SU-DHL-6 (cell line): ENCODE results near the gene CYP26B1.

Source experiments
- H2AFZ ChIP-seq: fragments of 200-600 bp; sonication (generic); 2 replicates; pipeline ENCODE4 v1.6.1; 2014; ENCODE audit warnings: low read depth, mild to moderate bottlenecking, moderate library complexity, mixed read lengths, antibody characterized with exemption, low read length; ENCODE audit not compliant: severe bottlenecking
- H3F3A ChIP-seq: fragments of 200-600 bp; shearing (Covaris generic); 2 replicates; pipeline ENCODE4 v1.6.0; 2016; ENCODE audit warnings: antibody characterized with exemption, mild to moderate bottlenecking; ENCODE audit not compliant: insufficient read depth
- H3K27ac ChIP-seq: fragments of 200-600 bp; sonication (generic); 2 replicates; pipeline ENCODE4 v1.5.1; 2016; ENCODE audit warnings: low read depth, mild to moderate bottlenecking, low read length, moderate library complexity, mixed read lengths
- H3K27me3 ChIP-seq: fragments of 200-600 bp; sonication (generic), shearing (Covaris generic); 2 replicates; pipeline ENCODE4 v1.6.0; 2014; ENCODE audit warnings: mild to moderate bottlenecking, low read length
- H3K36me3 ChIP-seq: fragments of 200-600 bp; sonication (generic); 2 replicates; pipeline ENCODE4 v1.6.1; 2014; ENCODE audit warnings: mild to moderate bottlenecking, low read length, mixed read lengths
- H3K4me2 ChIP-seq: fragments of 300-600, 200-600 bp; shearing (Covaris generic), sonication (generic); 2 replicates; pipeline ENCODE4 v1.6.0; 2014; ENCODE audit warnings: low read length, low read depth, mild to moderate bottlenecking; ENCODE audit not compliant: poor library complexity, severe bottlenecking
- H3K4me3 ChIP-seq: fragments of 200-600 bp; sonication (generic); 2 replicates; pipeline ENCODE4 v1.5.1; 2014; ENCODE audit warnings: antibody characterized with exemption, low read length, mild to moderate bottlenecking, mixed read lengths; ENCODE audit not compliant: insufficient read depth, poor library complexity, severe bottlenecking
- H3K79me2 ChIP-seq: fragments of 200-600 bp; sonication (generic); 2 replicates; pipeline ENCODE4 v1.6.1; 2014; ENCODE audit warnings: mild to moderate bottlenecking, low read length, moderate library complexity; ENCODE audit not compliant: insufficient read depth
- H3K9ac ChIP-seq: fragments of 200-600 bp; sonication (generic); 2 replicates; pipeline ENCODE4 v1.7.0; 2014; ENCODE audit warnings: mild to moderate bottlenecking, low read length
- H3K9me2 ChIP-seq: fragments of 200-600 bp; sonication (generic); replicated peaks from 2 replicates; pipeline ENCODE4 v1.6.1; 2014; ENCODE audit warnings: low read length; ENCODE audit not compliant: insufficient read depth
- H3K9me3 ChIP-seq: fragments of 200-600 bp; sonication (generic); 2 replicates; pipeline ENCODE4 v1.6.1; 2014; ENCODE audit warnings: low read length, mixed read lengths; ENCODE audit not compliant: insufficient read depth
- H4K20me1 ChIP-seq: fragments of 200-600 bp; sonication (generic); 2 replicates; pipeline ENCODE4 v1.6.1; 2014; ENCODE audit warnings: low read depth, mild to moderate bottlenecking, antibody characterized with exemption, low read length, moderate library complexity, mixed read lengths
- EZH2phosphoT487 ChIP-seq: fragments of 200-600 bp; sonication (generic), shearing (Covaris generic); conservative IDR thresholded peaks from 2 replicates; pipeline ENCODE4 v1.6.1; 2018; ENCODE audit warnings: mild to moderate bottlenecking, antibody characterized with exemption, low read length, moderate library complexity, mixed read lengths
- TF ChIP-seq, protein P1 (sequence below): fragments of 200-600 bp; sonication (generic); IDR thresholded peaks from one replicate; pipeline ENCODE4 v1.5.1; 2017; ENCODE audit warnings: antibody characterized with exemption, mild to moderate bottlenecking, low read length, moderate library complexity; ENCODE audit not compliant: insufficient read depth, poor library complexity, severe bottlenecking

Gene CYP26B1

GRCh38 chr2:72133721-72134407 is 13.8 kb downstream of the CYP26B1 start:
- Histone ChIP-seq H3K4me3 (no peak overlapping the region), H4K20me1 (no peaks in the 10 kb centered on the region), H3K9ac (no peak overlapping the region), H3K9me2 (no peaks in the 10 kb centered on the region), H3K4me2 (no peak overlapping the region), H3K9me3 (no peaks in the 10 kb centered on the region), H3K27me3 (no peaks in the 10 kb centered on the region), H3K36me3 (no peaks in the 10 kb centered on the region), H3F3A (no peaks in the 10 kb centered on the region), H2AFZ (no peak overlapping the region), H3K79me2 (no peaks in the 10 kb centered on the region), H3K27ac (no peak overlapping the region)
- TF ChIP-seq EZH2phosphoT487 = no peak
- TF ChIP-seq, protein P1, sequence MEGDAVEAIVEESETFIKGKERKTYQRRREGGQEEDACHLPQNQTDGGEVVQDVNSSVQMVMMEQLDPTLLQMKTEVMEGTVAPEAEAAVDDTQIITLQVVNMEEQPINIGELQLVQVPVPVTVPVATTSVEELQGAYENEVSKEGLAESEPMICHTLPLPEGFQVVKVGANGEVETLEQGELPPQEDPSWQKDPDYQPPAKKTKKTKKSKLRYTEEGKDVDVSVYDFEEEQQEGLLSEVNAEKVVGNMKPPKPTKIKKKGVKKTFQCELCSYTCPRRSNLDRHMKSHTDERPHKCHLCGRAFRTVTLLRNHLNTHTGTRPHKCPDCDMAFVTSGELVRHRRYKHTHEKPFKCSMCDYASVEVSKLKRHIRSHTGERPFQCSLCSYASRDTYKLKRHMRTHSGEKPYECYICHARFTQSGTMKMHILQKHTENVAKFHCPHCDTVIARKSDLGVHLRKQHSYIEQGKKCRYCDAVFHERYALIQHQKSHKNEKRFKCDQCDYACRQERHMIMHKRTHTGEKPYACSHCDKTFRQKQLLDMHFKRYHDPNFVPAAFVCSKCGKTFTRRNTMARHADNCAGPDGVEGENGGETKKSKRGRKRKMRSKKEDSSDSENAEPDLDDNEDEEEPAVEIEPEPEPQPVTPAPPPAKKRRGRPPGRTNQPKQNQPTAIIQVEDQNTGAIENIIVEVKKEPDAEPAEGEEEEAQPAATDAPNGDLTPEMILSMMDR = no peak

GRCh38 chr2:72132981-72133720 is 14.5 kb downstream of the CYP26B1 start:
- H3K27ac ChIP-seq = no peak overlapping the region
- no peaks in the 10 kb centered on the region for H3F3A ChIP-seq
- H3K9ac ChIP-seq = no peak overlapping the region
- H3K4me3 ChIP-seq = no peak overlapping the region
- H3K36me3 ChIP-seq = no peaks in the 10 kb centered on the region
- no peak overlapping the region for H3K4me2 ChIP-seq
- no peaks in the 10 kb centered on the region for H3K9me2 ChIP-seq
- H2AFZ ChIP-seq = no peak overlapping the region
- H3K9me3 ChIP-seq = no peaks in the 10 kb centered on the region
- H4K20me1 ChIP-seq = no peaks in the 10 kb centered on the region
- H3K79me2 ChIP-seq = no peaks in the 10 kb centered on the region
- TF ChIP-seq EZH2phosphoT487 = no peak
- TF ChIP-seq, protein P1 = no peak
- no peaks in the 10 kb centered on the region for H3K27me3 ChIP-seq

DNA sequence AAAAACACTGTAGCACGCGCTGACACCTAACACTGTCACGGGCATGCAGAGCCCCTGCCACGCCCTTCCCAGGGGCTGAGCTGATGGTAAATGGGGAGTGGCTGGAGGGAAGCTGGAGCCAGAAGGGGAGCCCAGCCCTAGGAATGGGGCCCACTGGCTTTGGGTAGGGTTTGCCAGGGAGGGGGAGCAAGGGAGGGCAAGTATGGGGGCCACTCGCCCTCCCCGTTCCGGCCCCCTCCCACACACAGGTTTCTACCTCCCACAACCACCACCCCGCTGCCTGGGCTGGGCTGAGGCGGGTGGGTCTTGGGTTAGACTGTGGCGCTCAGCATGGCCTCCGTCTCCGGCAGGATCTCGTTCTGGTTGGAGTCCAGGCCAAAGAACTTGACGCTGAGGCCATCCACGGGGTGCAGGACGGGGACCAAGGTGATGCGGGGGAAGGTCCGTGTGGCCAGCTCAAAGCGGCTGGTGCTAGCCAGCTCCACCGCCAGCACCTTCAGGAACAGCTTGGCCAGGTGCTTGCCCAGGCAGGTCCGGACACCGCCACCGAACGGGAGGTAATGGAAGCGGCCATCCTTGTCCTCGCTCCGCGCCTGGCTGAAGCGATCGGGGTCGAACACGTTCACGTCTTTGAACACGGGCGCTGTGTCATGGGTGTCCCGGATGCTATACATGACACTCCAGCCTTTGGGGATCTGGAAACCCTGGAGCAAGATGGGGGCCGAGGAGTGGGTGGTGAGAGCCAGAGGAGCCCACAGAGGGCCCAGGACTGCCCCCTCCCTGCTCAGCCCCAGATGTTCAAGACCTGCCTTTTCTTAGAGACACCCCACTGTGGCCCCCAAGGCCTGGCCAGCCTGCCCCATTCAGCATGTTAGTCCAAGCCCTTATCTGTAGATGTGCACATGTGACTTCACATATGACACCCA is 15.5 kb downstream of the CYP26B1 start:
- Histone ChIP-seq H3F3A (no peaks in the 10 kb centered on the region), H3K27me3 (no peaks in the 10 kb centered on the region), H4K20me1 (no peaks in the 10 kb centered on the region), H3K4me2 (no peak overlapping the region), H3K79me2 (no peaks in the 10 kb centered on the region), H3K36me3 (no peaks in the 10 kb centered on the region), H2AFZ (no peak overlapping the region), H3K9ac (no peak overlapping the region), H3K4me3 (no peak overlapping the region), H3K27ac (no peak overlapping the region), H3K9me2 (no peaks in the 10 kb centered on the region), H3K9me3 (no peaks in the 10 kb centered on the region)
- TF ChIP-seq EZH2phosphoT487 = no peak
- TF ChIP-seq, protein P1 = no peak
